ENCODE results near the gene GIPC3.

DNA sequence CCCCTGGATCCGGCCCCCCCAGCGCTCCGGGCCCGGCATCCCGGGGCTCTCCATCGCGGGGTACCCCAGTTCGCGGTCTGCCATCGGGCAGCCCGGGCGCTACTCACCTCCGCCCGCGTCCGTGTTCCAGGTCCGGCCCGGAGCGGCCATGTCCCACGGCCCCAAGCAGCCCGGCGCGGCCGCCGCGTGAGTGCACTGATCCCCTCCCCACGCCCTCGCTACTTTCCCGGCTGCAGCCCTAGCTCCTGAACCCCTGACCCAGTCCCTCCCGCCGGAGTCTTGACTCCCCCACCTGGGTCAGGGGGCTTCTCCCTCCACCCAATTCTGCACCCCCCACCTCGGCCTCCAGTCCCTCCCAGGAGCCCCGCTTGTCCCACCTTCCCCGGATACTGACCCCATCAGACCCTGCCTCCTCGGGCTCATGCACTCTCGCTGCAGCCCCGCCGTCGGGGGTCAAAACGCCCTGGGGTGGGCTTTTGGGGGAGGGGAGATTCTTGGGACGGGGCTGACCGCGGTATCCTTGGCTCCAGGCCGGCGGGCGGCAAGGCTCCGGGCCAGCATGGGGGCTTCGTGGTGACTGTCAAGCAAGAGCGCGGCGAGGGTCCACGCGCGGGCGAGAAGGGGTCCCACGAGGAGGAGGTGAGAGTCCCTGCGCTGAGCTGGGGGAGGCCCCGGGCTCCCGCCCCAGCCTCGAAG lies 12.0 kb upstream of the GIPC3 start:
- TF ChIP-seq, protein P1, sequence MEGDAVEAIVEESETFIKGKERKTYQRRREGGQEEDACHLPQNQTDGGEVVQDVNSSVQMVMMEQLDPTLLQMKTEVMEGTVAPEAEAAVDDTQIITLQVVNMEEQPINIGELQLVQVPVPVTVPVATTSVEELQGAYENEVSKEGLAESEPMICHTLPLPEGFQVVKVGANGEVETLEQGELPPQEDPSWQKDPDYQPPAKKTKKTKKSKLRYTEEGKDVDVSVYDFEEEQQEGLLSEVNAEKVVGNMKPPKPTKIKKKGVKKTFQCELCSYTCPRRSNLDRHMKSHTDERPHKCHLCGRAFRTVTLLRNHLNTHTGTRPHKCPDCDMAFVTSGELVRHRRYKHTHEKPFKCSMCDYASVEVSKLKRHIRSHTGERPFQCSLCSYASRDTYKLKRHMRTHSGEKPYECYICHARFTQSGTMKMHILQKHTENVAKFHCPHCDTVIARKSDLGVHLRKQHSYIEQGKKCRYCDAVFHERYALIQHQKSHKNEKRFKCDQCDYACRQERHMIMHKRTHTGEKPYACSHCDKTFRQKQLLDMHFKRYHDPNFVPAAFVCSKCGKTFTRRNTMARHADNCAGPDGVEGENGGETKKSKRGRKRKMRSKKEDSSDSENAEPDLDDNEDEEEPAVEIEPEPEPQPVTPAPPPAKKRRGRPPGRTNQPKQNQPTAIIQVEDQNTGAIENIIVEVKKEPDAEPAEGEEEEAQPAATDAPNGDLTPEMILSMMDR (IDR thresholded peaks at IDR 0.05; ENCODE audit: low read depth, low read length): no peak
- TF ChIP-seq EZH2phosphoT487 (IDR thresholded peaks at IDR 0.05; ENCODE audit: low read depth): no peak
